NCI-H1436 treated with DMSO at 0.1 percent for 48 hours (cell line): ENCODE data around the gene ZNF862.

Experiments used
- DNase-seq: peaks from one replicate; lab custom pipeline; 2025; lab: John Stamatoyannopoulos, UW

ZNF862 gene

DNA sequence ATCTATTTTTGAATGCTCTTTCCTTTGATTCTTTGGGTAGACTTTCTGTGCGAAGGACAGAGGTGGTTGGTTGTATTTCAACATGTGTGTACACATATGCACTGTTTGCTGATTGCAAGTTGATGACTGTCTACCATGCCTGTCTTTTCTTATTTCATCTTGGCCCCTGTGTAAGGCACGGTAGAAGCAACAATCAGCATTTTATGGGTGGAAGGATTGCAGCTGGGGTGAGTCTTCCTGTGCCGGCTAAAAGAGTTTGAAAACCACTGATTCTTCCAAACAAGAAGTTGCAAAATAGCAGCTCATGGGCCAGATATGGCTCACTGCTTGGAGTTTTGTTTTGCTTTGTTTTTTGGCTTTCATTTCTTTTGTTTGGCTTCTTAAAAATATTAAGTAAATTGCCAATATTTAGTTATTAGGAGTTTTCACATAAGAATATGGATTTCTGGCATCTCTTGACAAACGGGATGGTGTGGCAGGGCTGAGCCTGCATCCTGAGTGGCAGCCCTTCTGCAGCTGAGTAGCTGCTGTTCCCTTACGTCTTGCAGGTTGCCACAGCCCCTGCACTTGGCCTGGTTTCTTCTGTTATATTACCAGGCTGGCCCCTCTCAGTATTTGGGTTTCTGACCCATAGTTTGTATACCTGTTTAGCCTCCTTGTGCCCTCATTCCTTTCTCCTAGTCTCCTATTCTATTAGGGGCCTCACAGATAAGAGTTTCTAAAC, 7.2 kb downstream of the ZNF862 start:
- no peak for DNase-seq

DNA sequence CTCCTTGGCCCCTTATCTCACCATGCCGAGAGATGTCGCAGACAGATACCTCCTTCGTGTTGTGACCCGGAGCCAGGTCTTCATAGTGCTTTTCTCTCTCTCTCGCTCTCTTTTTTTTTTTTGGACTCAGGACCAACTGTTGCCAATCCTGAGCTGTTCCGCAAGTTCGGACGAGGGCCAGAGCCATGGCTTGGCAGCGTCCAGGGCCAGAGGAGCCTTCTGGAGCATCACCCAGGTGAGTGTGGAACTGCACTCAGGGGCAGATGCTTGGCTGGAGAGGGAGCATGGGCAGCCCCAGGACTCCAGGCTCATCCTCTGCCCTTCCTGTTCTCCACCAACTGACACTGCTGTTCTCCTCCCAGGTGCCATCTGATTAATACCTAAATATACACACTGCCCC, 7.8 kb downstream of the ZNF862 start:
- DNase-seq, result no peak

DNA sequence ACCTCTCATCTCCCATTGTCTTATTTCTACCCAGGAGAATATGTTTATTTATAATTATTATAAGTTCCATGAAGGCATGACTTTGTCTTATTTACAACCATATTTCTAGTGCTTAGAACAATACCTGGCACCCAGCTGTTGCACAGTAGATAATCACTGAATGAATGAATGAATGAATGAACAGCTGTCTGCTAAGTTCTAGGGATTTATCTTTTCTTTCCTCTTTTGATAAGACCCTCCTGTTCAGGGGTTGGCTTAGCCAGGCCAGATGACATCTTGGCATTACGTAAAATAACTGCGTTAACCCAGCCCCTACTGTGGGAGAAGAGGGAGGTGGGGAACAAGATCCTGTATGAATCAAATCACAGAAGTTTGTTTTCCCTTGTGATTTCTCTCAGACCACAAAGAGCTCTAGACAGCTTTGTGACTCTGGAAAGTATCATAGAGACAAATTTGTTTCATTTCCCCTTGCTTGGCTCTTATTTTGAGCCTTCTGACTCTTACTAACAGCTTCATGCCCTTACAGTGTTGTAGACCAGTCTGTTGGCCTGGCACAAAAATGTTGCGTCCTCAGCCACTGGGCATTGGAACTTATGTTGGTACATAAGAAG, 8.4 kb downstream of the ZNF862 start:
- no peak for DNase-seq

DNA sequence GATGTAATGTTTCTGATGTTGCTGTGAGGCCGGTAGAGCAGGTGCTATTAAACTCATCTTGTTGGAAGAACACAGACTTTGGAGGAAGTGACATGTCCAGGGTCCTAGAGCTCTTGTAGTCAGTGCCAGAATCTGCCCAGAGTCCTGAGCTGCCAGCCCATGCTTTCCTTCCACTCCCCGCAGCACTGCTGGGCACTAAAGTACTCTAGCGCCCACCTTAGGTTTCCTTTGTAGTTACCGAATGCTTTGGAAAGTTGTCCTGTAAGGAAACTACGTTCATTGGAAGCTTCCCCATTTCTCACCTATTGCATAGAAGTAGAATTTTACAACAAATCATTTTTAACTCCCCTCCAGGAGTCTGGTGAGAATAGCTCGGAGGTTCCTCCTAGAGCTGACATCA, 11.0 kb downstream of the ZNF862 start:
- DNase-seq, result no peak

DNA sequence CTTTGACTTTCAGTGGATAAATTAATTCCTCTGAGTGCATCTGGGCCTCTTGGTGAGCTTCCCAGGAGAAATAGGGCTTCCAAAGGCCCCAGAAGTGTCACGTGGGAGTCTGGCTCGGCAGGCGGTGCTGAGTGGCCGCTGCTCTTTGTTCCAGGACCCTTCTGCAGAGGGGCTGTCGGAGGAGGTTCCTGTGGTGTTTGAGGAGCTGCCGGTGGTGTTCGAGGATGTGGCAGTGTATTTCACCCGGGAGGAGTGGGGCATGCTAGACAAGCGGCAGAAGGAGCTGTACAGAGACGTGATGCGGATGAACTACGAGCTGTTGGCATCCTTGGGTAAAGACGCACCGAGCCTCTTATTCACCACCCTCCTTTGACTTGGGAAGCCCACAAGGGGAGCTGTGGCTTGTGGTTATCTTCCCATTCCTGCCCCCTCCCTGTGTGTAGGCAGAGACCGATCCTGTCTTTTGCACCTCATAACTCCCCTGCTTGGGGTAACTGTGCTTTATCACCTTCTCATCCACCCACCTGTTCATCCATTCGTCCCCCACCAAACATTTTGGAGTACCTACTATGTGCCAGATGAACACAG, 11.9 kb downstream of the ZNF862 start:
- DNase-seq, result no peak

DNA sequence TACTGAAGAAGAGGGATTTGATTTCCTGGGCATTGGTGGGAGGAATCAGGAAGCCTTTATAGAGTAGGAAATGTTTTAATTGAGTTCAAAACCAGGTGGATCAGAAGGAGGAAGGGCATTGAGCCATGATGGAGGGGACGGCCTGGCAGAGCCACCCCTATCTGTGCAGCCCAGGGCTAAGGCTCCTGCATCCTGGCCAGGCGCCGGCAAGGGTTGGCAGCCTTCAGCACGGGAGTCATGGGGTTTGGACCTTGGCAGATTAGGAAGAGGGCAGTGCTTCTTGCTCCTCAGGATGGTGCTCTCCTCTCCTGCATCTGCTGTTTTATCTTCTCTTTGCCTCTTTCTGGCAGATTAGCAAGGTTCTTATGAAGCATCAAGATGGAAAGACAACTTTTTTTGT, 12.5 kb downstream of the ZNF862 start:
- DNase-seq, result no peak

DNA sequence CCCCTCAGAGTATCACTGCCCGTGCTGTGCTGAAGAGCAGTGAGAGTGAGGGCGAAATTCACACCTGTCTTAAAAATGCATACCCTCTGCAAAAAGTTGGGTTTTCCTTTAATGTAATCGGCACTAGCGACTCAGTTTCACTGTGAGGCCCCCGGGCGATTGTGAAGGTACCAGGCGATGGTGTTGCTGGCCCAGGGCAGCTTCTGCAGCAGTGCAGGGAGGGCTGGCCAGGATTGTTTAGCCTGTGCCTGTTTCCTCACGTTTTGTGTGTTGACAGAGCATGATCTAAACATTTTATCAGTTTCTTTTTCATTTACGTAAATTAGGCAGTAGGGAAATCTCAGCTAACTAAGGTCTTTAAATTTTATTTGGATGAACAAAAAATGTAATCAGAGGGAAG, 13.3 kb downstream of the ZNF862 start:
- DNase-seq, result no peak

DNA sequence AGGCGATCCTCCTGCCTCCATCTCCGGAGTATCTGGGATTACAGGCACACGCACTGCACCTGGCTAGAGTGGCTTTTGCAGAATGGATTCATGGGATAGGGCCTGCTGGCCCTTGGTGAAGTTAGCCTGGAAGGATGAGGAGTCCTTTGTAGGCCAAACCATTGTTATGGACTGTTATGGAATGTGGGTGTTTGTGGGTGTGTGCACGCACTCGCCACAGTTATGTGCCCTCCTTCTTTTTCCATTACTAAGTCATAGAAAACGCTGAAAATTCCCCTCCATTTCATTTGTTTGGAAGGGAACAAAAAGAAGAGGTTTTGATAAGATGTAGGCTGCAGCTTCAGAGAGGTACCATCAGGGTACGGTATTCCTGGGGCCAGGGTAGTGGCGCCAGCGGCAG, 15.0 kb downstream of the ZNF862 start:
- DNase-seq, result no peak

DNA sequence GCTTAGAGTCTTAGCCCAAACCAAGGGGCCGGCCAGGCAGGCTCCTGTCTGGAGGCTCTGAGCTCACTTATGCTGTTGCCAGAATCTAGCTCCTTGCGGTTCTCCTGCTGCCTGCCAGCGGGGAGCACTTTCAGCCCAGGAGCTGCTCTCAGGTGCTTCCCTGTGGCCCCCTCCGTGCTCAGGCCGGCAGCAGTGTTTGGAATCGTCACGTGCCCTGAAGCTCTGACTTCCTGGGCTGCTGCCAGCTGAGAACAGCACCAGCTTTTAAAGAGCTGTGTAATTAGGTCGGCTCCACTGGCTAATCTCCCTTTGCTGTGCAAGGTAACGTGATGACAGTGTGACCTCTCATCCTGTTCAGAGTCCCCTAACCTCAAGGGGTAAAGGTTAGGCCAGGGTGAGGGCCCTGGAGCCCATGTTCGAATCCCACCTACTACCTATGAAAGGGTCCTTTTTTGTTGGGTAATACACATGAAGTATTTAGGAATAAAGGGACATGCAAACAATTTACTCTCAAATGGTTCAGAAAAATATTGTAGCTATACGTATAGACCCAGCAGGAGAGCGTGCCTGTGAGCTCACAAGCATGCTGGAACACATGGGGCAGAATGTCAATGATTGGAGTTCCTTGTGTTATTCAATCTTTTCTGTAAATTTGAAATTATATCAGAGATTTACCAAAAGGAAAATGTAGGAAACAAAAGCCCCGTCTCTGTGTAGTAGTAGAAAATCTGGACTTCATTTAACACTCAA, 16.6 kb downstream of the ZNF862 start:
- DNase-seq, result peak; percentile 63

DNA sequence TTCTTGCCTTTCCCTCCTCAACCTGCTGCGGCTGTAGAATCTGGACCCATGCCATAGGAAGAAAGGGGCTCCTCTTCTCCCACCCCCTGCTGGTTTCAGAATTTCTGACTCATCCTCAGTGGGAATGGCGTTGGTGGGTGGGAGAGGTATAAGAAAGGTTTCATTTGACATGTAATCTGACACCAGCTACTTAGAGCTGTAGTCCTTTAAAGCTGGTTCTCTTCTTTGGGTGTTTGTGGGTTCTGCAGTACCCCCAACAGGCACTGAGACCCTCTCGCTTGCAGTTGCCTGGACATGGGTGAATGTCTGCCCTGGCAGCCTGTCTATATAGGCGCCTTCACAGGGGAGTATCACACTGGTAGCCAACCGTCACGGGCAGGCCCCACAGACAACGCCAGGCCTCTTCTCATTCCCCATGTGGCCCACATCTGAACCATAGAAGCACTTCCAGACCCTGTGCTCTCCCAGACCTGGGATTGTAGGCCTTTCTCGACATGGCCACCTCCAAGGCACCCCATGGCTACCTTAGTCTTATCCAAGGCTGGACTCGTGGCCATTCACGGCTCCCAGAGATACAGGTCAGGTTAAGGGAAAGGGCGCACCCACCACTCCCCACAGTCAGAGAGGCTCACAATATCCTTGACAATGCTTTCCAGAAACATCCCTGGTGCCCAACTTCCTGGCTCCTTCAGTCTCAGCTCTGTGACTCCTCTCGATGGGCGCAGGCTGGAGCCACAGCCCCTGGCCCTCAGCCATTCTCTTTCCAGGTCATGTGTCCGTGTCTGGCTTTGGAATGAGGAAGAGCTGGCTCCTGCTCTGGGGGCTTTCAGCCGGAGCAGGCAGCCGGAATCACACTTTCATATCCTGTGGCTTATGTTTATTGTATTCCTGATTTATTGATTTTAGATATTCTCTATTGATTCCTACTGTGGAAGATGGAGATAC, 17.5 kb downstream of the ZNF862 start:
- DNase-seq, result no peak

DNA sequence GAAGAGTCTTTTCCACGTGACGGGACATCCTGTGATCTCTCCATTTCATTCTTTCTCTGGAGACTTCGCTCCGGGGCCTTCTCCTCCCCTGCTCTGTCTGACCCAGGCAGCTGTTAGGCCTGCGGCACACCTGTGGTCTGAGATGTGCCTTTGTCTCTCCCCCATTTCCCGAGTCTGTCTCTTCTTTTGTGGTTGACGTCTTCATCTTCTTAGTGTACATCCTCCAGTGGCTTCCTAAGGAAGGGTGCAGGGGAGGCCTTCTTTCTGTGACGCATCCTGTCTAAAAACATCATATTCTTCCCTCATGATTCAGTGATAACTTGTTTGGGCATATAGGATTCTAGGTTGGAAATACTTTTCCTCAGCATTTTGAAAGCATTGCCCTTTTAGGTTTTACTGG, 18.4 kb downstream of the ZNF862 start:
- no peak for DNase-seq

DNA sequence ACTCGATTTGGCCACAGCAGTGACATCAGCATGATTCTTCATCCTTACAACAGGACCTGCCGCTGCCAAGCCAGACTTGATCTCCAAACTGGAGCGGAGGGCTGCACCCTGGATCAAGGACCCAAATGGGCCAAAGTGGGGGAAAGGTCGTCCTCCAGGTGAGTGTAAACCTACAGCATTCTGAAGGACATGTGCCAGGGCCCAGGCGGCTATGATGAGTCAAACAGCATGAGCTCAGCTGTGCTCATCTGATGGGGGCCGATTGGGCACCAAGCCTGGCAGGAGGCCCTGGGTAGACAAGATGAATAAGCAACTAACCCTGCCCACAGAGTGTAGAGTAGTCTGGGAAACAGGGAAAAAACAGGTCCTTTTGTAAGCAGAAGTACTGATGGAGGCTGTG, 21.2 kb downstream of the ZNF862 start:
- DNase-seq, result no peak

DNA sequence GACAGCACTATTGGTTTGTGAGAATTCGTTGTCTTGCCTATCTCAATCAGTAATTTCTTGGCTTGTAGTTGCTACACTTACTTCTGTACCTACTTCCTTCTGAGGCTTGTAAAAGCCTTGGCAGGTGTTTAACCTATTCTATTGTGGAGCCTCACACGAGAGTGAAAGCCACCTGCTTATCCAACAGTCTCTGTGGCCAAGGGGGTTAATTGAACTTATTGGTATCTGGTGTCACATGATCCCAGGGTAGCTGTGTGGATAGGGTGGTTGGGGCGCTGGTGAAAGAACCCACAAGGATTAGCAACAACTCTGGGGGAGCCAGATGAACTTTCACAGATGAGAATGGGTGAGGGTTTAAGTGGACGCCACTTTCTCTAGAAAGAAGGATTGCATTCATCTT, 21.7 kb downstream of the ZNF862 start:
- DNase-seq, result no peak

DNA sequence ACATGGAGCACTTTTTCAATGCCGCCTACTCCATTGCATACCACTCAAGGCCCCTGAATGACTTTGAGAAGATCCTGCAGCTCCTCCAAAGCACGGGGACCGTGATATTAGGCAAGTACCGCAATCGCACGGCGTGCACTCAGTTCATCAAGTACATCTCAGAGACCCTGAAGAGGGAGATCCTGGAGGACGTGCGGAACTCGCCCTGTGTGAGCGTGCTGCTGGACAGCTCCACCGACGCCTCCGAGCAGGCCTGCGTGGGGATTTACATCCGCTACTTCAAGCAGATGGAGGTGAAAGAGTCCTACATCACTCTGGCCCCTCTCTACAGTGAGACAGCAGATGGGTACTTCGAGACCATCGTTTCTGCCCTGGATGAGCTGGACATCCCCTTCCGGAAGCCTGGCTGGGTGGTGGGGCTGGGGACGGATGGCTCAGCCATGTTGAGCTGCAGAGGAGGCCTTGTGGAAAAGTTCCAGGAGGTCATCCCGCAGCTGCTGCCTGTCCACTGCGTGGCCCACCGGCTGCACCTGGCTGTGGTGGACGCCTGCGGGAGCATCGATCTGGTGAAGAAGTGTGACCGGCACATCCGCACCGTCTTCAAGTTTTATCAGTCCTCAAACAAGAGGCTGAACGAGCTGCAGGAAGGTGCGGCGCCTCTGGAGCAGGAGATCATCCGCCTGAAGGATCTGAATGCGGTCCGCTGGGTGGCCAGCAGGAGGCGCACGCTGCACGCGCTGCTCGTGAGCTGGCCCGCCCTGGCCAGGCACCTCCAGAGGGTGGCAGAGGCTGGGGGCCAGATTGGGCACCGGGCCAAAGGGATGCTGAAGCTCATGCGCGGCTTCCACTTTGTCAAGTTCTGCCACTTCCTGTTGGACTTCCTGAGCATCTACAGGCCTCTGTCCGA, 22.9 kb downstream of the ZNF862 start:
- DNase-seq, result no peak

DNA sequence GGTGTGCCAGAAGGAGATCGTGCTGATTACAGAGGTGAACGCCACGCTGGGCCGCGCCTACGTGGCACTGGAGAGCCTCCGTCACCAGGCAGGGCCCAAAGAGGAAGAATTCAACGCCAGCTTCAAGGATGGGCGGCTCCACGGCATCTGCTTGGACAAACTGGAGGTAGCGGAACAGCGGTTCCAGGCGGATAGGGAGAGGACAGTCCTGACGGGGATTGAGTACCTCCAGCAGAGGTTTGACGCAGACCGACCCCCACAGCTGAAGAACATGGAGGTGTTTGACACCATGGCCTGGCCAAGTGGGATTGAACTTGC, 23.5 kb downstream of the ZNF862 start:
- DNase-seq, result no peak

DNA sequence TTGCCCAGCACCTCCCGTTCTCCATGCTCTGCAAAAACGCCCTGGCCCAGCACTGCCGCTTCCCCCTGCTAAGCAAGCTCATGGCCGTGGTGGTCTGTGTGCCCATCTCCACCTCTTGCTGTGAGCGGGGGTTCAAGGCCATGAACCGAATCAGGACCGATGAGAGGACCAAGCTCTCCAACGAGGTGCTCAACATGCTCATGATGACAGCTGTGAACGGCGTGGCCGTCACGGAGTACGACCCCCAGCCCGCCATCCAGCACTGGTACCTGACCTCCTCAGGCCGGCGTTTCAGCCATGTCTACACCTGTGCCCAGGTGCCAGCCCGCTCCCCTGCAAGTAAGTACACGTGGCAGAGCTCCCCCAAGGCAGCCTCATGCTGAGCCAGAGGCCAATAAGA, 24.0 kb downstream of the ZNF862 start:
- DNase-seq, result no peak

DNA sequence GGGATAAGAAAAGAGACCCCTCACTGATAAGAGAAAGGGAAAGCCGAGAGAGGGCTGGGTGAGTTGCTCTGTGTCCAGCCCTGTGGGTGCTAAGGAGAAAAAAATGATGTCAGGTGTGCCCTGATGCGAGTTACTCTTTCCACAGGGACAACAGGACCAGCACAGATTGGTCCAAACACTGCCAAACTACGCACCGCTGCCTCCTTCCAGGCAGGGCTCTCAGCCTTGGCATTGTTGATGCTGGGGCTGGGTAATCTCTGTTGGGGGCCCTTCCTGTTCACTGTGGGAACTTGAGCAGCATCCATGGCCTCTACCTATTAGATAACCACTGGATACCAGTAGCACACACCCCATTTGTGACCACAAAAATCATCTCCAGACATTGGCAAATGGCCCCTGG, 25.3 kb downstream of the ZNF862 start:
- DNase-seq, result no peak

DNA sequence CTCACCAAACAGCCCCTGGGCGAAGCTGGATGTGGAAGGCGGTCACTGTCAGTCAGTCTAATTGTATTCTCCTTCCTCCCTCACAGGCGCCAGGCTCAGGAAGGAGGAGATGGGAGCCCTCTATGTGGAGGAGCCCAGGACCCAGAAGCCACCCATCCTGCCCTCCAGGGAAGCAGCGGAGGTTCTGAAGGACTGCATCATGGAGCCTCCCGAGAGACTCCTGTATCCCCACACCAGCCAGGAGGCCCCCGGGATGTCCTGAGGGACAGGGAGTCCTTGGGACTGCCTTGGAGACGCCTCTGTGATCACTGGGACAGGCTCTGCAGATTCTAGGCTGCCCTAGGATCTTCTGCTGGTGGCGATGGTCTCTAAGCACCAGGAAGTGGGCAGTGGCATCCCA, 25.8 kb downstream of the ZNF862 start:
- no peak for DNase-seq

DNA sequence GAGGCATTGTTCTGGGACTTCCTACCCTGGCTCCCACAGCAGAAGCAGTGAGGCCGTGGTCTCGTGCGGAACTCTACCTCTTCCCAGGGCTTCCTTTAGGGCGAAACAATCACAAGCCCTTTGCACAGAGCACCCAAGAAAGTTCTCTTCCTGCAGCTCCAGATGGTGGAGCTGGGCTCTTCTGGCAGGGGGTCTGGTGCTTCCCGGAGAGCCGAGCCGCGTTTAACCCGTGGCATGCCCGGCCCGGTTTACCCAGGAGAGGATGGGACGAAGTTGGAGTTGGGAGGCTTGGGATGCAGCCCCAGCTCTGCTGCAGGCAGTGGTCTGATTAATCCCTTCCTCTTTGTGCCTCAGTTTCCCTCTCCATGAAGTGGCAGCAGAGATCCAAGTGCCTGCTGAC, 26.6 kb downstream of the ZNF862 start:
- no peak for DNase-seq

DNA sequence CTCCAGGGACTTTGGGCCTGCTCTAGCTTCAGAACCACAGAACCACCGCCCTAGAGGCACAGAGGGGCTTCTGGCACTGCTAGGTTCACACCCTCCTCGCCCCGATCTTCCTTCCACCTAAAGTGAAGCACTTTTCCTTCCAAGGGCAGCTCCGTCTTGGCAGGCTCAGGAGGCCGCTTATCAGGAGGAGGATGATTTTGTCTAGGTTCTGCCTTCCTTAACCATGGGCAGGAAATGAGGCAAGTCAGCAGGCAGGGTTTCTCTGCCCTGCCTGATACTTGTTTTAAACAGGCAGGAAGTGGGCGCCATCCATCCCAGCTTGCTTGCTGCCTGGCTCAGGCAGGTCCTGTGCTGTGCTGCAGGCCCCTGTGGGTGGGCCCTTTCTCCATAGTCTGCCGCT, 27.3 kb downstream of the ZNF862 start:
- DNase-seq, result no peak
